ENCODE data around the gene IL18BP.
A peak's percentile ranks its signal among the peaks of the same experiment; 100 is the strongest.

Gene IL18BP

DNA sequence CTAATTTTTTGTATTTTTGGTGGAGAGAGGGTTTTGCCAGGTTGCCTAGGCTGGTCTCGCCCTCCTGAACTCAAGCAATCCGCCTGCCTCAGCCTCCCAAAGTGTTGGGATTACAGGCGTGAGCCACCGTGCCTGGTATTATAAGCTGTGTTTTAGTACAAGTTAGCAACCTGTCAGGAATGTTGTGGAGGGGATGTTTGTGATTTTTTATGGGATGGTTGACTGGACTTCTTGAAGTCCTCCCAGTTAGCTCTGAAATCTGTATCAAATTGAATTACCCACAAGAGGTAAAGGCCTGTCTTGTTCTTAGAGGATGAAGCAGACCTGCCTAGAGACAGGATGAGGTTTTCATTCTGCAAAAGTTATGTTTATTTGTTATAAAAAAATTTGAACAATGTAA lies 34.1 kb upstream of the IL18BP start:
- TF ChIP-seq, protein P1, sequence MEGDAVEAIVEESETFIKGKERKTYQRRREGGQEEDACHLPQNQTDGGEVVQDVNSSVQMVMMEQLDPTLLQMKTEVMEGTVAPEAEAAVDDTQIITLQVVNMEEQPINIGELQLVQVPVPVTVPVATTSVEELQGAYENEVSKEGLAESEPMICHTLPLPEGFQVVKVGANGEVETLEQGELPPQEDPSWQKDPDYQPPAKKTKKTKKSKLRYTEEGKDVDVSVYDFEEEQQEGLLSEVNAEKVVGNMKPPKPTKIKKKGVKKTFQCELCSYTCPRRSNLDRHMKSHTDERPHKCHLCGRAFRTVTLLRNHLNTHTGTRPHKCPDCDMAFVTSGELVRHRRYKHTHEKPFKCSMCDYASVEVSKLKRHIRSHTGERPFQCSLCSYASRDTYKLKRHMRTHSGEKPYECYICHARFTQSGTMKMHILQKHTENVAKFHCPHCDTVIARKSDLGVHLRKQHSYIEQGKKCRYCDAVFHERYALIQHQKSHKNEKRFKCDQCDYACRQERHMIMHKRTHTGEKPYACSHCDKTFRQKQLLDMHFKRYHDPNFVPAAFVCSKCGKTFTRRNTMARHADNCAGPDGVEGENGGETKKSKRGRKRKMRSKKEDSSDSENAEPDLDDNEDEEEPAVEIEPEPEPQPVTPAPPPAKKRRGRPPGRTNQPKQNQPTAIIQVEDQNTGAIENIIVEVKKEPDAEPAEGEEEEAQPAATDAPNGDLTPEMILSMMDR (IDR thresholded peaks at IDR 0.05; ENCODE audit: borderline replicate concordance, control extremely low read depth, extremely low read depth, insufficient read depth, missing control alignments) = no peak
- in situ Hi-C loops (cut with MboI; ENCODE audit: low sequenced_read_pairs, unreplicated experiment) = no loop called here
- DNase-seq (ENCODE audit: low spot score) = no peak

DNA sequence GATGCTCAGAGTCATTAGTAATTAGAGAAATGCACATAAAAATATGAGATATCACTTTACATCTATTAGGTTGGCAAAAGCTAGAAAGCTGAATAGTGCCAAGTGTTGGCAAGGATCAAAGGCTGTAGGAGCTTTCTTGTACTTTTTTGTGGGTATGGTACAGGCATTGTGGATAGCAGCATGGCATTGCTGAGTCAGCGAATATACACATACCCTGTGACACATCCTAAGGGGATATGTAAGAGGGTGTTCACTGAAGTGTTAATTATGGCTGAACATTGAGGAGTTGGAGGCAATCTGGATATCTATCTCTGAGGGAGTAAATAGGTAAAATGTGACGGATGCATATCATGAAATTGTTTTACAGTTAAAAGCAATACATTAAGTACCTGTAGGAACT lies 27.0 kb upstream of the IL18BP start:
- no peak for DNase-seq (ENCODE audit: low spot score)
- TF ChIP-seq, protein P1 (IDR thresholded peaks at IDR 0.05; ENCODE audit: borderline replicate concordance, control extremely low read depth, extremely low read depth, insufficient read depth, missing control alignments) = no peak
- in situ Hi-C loops (cut with MboI; ENCODE audit: low sequenced_read_pairs, unreplicated experiment) = no loop called here

DNA sequence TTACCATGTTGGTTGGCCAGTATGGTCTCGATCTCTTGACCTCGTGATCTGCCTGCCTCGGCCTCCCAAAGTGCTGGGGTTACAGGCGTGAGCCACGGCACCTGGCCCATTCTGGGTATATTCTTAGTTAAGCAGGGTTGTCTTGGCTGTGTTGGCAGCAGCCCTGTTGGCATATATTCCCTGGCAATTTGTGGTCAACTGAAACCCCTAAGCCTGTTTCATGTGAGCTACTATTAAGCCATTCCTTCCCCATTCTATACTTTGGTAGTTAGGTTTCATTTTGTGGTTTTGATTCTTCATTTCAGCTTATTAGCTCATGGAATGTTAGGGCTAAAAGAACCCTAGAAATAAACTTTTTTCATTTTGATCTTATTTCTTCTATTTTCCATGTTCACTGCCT lies 22.2 kb upstream of the IL18BP start:
- no peak for DNase-seq (ENCODE audit: low spot score)
- in situ Hi-C loops (cut with MboI; ENCODE audit: low sequenced_read_pairs, unreplicated experiment) = no loop called here
- TF ChIP-seq, protein P1 (IDR thresholded peaks at IDR 0.05; ENCODE audit: borderline replicate concordance, control extremely low read depth, extremely low read depth, insufficient read depth, missing control alignments) = no peak

DNA sequence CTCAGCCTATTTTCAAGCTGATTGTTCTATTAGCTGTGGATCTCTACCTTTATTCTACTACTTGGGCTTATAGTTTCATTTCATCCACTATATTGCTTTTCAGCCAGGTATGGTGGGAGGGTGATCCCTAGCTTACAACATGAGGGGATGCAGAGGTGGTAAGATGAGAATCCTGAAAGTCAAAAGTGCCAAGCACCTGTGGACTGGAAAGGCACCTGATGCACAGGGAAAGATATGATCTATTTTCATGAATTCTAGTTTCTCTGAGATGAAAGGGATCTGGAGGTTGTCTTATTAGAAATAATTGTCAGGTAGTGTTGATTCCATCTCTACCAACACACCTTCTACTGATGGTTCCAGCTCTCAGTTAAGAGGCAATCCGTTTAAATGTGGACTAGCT lies 21.6 kb upstream of the IL18BP start:
- no peak for DNase-seq (ENCODE audit: low spot score)
- in situ Hi-C loops (cut with MboI; ENCODE audit: low sequenced_read_pairs, unreplicated experiment) = no loop called here
- TF ChIP-seq, protein P1 (IDR thresholded peaks at IDR 0.05; ENCODE audit: borderline replicate concordance, control extremely low read depth, extremely low read depth, insufficient read depth, missing control alignments) = no peak

DNA sequence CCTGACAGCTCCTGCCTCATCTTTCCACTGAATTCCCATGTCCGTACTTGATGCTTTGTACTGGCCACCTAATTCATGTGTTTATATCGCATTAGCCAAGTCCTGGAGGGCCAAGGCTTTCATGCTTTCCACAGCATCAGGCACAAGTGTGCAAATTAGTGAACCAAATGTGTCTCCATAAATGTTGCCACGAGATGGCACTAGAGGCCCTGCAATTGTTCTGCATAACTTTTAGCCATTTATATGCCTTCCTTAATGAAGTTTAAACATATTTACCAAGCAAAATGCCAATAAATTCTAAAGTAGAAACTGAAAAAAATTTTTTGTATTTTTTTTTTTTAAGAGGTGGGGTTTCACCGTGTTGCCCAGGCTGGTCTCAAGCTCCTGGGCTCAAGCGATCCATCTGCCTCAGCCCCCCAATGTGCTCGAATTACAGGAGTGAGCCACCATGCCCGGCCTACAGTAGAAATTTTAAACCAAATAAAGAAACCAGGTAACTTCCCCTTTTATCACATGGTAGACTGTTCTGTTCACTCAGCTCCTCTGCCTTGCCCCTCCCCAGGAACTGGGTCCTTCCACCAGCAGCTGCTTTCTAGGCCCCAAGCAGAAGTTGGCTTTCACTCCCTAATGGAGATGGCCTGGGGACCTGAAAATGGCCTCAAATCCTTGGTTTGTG lies 20.8 kb upstream of the IL18BP start:
- TF ChIP-seq, protein P1 (IDR thresholded peaks at IDR 0.05; ENCODE audit: borderline replicate concordance, control extremely low read depth, extremely low read depth, insufficient read depth, missing control alignments) = peak; percentile 46
- in situ Hi-C loops (cut with MboI; ENCODE audit: low sequenced_read_pairs, unreplicated experiment) = no loop called here
- DNase-seq (ENCODE audit: low spot score) = peak; percentile 58

DNA sequence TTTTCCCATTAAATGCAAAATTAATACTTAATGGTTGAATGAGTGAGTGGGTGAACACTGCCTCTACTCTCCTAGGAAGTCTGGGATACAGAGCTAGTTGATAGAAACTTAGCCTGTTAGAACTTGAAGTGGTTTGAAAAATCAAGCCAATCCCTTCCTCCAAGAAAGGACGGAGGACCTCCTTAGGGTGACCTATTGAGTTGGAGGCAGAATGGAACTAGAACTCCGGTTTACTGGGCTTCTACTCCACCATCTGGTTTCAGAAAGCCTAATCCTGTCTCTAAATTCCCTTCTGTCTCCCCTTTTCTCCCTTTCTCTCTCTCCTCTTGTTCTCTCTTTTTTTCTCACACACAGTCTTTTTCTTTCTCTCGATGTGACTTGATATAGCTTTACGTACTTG lies 19.6 kb upstream of the IL18BP start:
- TF ChIP-seq, protein P1 (IDR thresholded peaks at IDR 0.05; ENCODE audit: borderline replicate concordance, control extremely low read depth, extremely low read depth, insufficient read depth, missing control alignments) = no peak
- no peak for DNase-seq (ENCODE audit: low spot score)
- in situ Hi-C loops (cut with MboI; ENCODE audit: low sequenced_read_pairs, unreplicated experiment) = no loop called here

Measured in GM13976 (cell line).